Measurements from ENCODE around the gene BRD3OS.

The BRD3OS gene

GRCh38 chr9:134004881-134005280 lies 20.4 kb upstream of the BRD3OS start:
- no peak for DNase-seq (ENCODE audit: low read depth, low spot score)

- no peak for DNase-seq (ENCODE audit: low read depth, low spot score)
Measured at GRCh38 chr9:134005381-134005780, 19.9 kb upstream of the BRD3OS start.

GRCh38 chr9:134007150-134007549 lies 18.1 kb upstream of the BRD3OS start:
- peak; percentile 33 for DNase-seq (ENCODE audit: low read depth, low spot score)

- DNase-seq (ENCODE audit: low read depth, low spot score), result no peak
Measured at GRCh38 chr9:134007571-134007970, 17.7 kb upstream of the BRD3OS start.

GRCh38 chr9:134010310-134011173 lies 14.7 kb upstream of the BRD3OS start:
- peak; percentile 60 for DNase-seq (ENCODE audit: low read depth, low spot score)

- no peak for DNase-seq (ENCODE audit: low read depth, low spot score)
Measured at GRCh38 chr9:134011401-134011800, 13.9 kb upstream of the BRD3OS start.

GRCh38 chr9:134014946-134015345 lies 10.3 kb upstream of the BRD3OS start:
- DNase-seq (ENCODE audit: low read depth, low spot score), result no peak

- no peak for DNase-seq (ENCODE audit: low read depth, low spot score)
Measured at GRCh38 chr9:134024214-134024792, 978 bp upstream of the BRD3OS start.

GRCh38 chr9:134025606-134026541 lies 593 bp downstream of the BRD3OS start:
- DNase-seq (ENCODE audit: low read depth, low spot score), result peak; percentile 72

GRCh38 chr9:134026581-134026980 lies 1.3 kb downstream of the BRD3OS start:
- DNase-seq (ENCODE audit: low read depth, low spot score), result no peak

- no peak for DNase-seq (ENCODE audit: low read depth, low spot score)
Measured at GRCh38 chr9:134026981-134027380, 1.7 kb downstream of the BRD3OS start.

GRCh38 chr9:134027561-134027960 lies 2.3 kb downstream of the BRD3OS start:
- DNase-seq (ENCODE audit: low read depth, low spot score), result no peak

GRCh38 chr9:134028076-134028475 lies 2.8 kb downstream of the BRD3OS start:
- DNase-seq (ENCODE audit: low read depth, low spot score), result no peak

- no peak for DNase-seq (ENCODE audit: low read depth, low spot score)
Measured at GRCh38 chr9:134028575-134029247, 3.4 kb downstream of the BRD3OS start.

- DNase-seq (ENCODE audit: low read depth, low spot score), result no peak
Measured at GRCh38 chr9:134029248-134030226, 4.3 kb downstream of the BRD3OS start.

GRCh38 chr9:134030821-134031470 lies 5.7 kb downstream of the BRD3OS start:
- DNase-seq (ENCODE audit: low read depth, low spot score), result no peak

GRCh38 chr9:134031783-134032182 lies 6.5 kb downstream of the BRD3OS start:
- no peak for DNase-seq (ENCODE audit: low read depth, low spot score)

- no peak for DNase-seq (ENCODE audit: low read depth, low spot score)
Measured at GRCh38 chr9:134032456-134033222, 7.4 kb downstream of the BRD3OS start.
